ENCODE results near the gene MMP7.
A peak's percentile ranks its signal among the peaks of the same experiment; 100 is the strongest.
"Not testable (repeated sequence)": the region's sequence is repeated elsewhere in the genome, so short reads cannot be mapped to it uniquely, and the experiment has no call there.

The MMP7 gene

GRCh38 chr11:102539567-102539966, 9.0 kb upstream of the MMP7 start:
- DNase-seq (ENCODE audit: low read depth), result no peak

DNA sequence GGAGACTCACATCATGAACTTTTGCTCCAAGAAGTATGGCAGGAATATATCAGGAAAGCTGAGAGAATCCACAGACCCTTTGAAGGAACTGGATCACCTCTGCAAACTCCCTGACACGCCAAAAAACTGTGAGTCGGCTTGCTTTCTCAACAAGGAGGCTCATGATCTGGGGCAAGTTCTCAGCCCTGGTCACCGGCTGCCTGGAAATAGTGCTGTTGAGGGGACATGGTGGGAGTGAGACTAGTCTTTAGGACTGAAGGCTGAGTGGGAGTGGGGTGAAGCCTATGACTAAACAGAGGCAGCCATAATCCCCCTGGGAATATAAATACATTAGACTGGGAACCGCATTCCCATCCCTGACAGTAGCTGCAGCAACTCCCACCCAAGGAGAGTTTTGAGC, 8.4 kb upstream of the MMP7 start:
- no peak for DNase-seq (ENCODE audit: low read depth)

GRCh38 chr11:102534261-102534872, 3.8 kb upstream of the MMP7 start:
- no peak for DNase-seq (ENCODE audit: low read depth)

GRCh38 chr11:102528618-102529017, 1.9 kb downstream of the MMP7 start:
- no peak for DNase-seq (ENCODE audit: low read depth)

DNA sequence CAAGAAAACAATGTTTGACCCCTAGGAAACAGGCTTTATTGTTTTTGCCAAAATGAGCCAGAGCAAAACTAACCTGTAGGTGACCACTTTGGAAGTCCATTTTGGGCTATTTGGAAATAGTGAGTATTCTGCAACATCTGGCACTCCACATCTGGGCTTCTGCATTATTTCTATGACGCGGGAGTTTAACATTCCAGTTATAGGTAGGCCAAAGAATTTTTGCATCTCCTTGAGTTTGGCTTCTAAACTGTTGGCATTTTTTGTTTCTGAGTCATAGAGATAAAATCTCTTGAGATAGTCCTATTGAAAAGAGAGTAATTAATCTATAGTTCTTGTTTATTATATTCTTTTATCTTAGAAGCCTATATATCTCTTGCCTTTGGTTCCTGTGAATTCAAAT, 2.9 kb downstream of the MMP7 start:
- no peak for DNase-seq (ENCODE audit: low read depth)

GRCh38 chr11:102527041-102527440, 3.5 kb downstream of the MMP7 start:
- DNase-seq (ENCODE audit: low read depth), result no peak

- no peak for DNase-seq (ENCODE audit: low read depth)
These were observed 6.7 kb downstream of the MMP7 start for GRCh38 chr11:102523887-102524286.

DNA sequence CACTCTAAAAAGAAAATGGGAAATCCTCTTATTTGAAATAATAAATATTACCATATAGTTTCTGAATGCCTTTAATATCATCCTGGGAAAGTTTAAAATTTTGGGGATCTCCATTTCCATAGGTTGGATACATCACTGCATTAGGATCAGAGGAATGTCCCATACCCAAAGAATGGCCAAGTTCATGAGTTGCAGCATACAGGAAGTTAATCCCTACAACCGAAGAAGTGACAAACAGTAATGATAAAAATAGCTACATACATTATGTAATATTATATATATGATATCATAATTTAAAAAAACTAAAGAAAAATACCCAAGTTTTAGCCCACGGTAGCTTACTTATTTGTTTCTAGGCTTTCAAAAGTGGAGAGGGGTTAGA, 7.4 kb downstream of the MMP7 start:
- DNase-seq (ENCODE audit: low read depth), result no peak

GRCh38 chr11:102522312-102523188, 8.0 kb downstream of the MMP7 start:
- DNase-seq (ENCODE audit: low read depth), result no peak

GRCh38 chr11:102521121-102521520, 9.4 kb downstream of the MMP7 start:
- DNase-seq (ENCODE audit: low read depth), result no peak

- DNase-seq (ENCODE audit: low read depth), result no peak
These were observed 10.0 kb downstream of the MMP7 start for GRCh38 chr11:102520514-102520913.

GRCh38 chr11:102518296-102519094, 12.1 kb downstream of the MMP7 start:
- peak; percentile 15 for DNase-seq (ENCODE audit: low read depth)

GRCh38 chr11:102517670-102518069, 12.9 kb downstream of the MMP7 start:
- DNase-seq (ENCODE audit: low read depth), result no peak

DNA sequence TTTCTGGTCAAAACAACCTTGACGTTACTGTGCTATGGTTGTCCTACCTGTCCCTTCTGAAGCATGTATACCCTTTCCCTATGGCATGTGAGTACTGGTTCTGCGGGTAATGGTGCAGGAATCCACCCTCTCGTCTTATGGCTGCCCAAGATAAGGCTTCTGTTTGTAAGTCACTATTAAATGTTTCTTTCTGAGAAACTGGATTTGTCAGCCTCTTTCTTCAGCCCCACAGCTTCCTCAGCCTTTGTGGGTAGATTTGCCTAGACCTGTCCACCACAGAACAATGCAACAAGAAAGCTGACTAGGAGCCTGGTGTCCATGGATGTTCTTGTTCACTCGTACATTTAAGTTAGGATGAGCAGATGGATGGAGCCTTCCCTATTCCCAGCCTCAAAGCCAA, 14.4 kb downstream of the MMP7 start:
- DNase-seq (ENCODE audit: low read depth), result no peak

DNA sequence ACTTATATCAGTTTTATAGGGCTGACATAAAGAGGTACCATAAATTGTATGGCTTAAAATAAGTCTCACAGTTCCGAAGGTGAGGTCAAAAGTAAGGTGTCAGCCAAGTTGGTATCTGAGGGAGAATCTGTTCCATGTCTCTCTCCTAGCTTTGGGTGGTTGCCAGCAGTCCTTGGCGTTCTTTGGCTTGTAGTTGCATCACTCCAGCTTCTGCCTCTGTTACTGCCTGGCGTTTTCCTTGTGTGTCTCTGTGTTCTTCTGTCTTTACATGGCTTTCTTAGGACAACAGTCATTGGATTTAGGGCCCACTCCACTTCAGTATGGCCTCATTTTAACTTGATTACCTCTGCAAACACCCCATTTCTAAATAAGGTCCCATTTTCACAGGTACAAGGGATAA, 16.7 kb downstream of the MMP7 start:
- peak; percentile 10 for DNase-seq (ENCODE audit: low read depth)

DNA sequence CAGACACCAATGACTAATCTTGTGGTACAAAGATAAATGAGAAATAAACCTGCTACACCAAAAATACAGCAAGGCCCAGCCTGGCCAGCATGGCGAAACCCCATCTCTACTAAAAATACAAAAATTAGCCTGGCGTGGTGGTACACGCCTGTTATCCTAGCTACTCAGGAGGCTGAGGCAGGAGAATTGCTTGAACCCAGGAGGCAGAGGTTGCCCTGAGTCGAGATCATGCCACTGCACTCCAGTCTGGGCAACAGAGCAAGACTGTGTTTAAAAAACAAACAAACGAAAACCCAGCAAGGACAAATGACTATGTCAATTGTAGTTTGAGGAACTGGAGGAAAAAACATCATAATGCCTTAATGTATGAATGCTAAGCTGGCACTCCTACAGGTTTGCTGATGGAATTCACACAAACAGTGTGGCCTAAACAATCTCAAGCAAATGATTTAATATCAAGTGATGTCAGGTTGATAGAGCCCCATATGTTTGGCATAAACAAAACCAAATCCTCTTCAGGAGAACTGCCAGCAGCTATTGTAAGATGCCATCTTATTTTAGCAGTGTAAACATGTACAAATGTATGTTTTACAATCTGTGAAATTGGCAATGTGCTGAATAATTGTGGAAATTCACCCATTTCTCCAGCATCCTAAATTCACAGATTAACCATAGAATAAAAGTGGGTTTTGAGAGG, 20.0 kb downstream of the MMP7 start:
- DNase-seq (ENCODE audit: low read depth), result no peak

GRCh38 chr11:102502831-102503230, 27.7 kb downstream of the MMP7 start:
- not testable (repeated sequence) for DNase-seq (ENCODE audit: low read depth)

DNA sequence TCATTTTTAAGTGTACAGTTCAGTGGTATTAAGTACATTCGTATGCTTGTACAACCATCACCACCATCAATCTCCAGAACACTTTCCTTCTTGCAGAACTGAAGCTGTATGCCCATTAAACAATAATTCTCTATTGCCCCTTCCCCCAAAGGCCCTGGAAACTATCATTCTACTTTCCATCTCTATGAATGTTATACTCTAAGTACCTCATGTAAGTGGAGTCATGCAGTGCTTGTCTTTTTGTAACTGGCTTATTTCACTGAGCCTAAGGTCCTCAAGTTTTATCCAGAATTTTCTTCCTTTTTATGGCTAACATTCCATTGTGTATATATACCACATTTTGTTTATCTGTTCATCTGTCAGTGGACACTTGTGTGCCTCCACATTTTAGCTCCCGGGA, 29.7 kb downstream of the MMP7 start:
- DNase-seq (ENCODE audit: low read depth), result no peak

- no peak for DNase-seq (ENCODE audit: low read depth)
These were observed 30.6 kb downstream of the MMP7 start for GRCh38 chr11:102499931-102500330.

DNA sequence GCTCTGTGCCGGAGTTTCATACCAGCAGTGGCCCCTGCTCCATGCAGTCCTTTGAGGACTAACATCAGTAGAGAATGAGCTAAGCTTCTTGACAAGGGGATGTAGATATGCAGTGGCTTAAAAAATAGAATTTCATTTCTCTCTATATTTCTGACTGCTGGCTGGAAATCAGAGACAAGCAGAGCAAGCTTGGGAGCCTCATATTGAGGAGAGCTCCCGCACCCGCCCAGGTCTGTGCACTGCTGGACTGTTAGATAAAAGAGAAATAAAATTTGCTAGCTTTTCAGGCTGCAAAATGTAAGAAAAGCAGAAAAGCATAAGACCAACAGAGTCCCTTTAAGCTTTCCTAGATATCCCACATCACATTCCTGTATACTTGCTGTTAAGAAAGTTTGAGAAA, 31.4 kb downstream of the MMP7 start:
- no peak for DNase-seq (ENCODE audit: low read depth)

DNA sequence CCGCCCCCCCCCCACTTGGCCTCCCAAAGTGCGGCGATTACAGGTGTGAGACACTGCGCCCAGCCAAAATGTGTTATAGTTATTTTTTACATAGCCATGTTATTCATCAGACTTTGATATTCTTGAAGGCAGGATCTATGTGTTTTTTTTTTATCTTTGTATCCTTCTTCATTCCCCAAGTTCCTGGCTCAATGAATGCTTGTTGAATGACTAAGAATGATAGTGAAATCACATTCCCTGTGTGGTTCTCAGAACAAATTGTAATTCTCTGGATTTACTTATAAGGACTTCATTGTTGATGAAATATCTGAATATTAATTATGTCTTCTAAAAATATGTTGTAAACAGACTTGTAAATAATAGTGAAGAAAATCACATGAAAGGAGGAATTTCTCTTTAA, 33.5 kb downstream of the MMP7 start:
- no peak for DNase-seq (ENCODE audit: low read depth)

Data from stromal cell of bone marrow (primary cell).